Breast epithelium (tissue), 3 donors: ENCODE data around the gene GDI2.

ENCODE experiments used
- POLR2AphosphoS5 ChIP-seq, 3 donors: sonication (generic); formaldehyde crosslinking; IDR thresholded peaks; one replicate each; pipeline ENCODE4 v1.6.1; 2017; ENCODE audit warnings: antibody characterized with exemption in 3 of 3
- TF ChIP-seq, protein P1 (sequence below), 3 donors: fragments of 450-650 bp; IDR thresholded peaks; one replicate each; pipeline ENCODE4 v1.5.1; 2016 to 2017; ENCODE audit warnings: antibody characterized with exemption in 3 of 3, mild to moderate bottlenecking in 3 of 3, moderate library complexity in 3 of 3

DNA sequence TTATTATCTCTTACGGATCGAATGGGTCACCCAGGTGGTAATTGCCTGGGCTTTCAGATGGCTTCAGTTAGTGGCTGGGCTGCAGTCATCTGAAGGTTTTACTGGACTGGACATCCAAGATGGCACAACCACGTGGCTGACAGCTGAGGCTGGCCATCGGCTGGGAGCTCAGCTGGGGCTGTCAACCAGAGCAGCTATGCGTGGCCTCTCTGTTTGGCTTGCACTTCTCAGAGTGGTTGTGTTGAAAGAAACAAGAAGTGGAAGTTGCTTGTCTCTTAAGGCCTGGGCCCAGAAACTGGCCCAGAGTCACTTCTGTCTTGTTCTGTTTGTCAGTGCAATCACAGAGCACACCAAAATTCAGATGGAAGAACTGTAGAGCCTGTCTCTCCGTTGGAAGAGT lies 5.7 kb upstream of the GDI2 start:
- TF ChIP-seq, protein P1, sequence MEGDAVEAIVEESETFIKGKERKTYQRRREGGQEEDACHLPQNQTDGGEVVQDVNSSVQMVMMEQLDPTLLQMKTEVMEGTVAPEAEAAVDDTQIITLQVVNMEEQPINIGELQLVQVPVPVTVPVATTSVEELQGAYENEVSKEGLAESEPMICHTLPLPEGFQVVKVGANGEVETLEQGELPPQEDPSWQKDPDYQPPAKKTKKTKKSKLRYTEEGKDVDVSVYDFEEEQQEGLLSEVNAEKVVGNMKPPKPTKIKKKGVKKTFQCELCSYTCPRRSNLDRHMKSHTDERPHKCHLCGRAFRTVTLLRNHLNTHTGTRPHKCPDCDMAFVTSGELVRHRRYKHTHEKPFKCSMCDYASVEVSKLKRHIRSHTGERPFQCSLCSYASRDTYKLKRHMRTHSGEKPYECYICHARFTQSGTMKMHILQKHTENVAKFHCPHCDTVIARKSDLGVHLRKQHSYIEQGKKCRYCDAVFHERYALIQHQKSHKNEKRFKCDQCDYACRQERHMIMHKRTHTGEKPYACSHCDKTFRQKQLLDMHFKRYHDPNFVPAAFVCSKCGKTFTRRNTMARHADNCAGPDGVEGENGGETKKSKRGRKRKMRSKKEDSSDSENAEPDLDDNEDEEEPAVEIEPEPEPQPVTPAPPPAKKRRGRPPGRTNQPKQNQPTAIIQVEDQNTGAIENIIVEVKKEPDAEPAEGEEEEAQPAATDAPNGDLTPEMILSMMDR (IDR thresholded peaks at IDR 0.05) = no peak
- no peak for TF ChIP-seq POLR2AphosphoS5 (IDR thresholded peaks at IDR 0.05)
